ENCODE data around the gene PNLDC1.
A peak's percentile ranks its signal among the peaks of the same experiment; 100 is the strongest.

Gene PNLDC1

GRCh38 chr6:159804504-159804903 lies 4.4 kb downstream of the PNLDC1 start:
- no peak overlapping the region for H3K27ac ChIP-seq
- no peak for TF ChIP-seq CTCF (conservative IDR thresholded peaks at IDR 0.05)

- H3K27ac ChIP-seq, result no peak overlapping the region
- no peak for TF ChIP-seq CTCF (conservative IDR thresholded peaks at IDR 0.05)
Measured at GRCh38 chr6:159805440-159806020, 5.5 kb downstream of the PNLDC1 start.

- TF ChIP-seq CTCF (conservative IDR thresholded peaks at IDR 0.05), result no peak
- H3K27ac ChIP-seq, result no peak overlapping the region
Measured at GRCh38 chr6:159806021-159806458, 6.0 kb downstream of the PNLDC1 start.

- no peak for TF ChIP-seq CTCF (conservative IDR thresholded peaks at IDR 0.05)
- peak overlapping the region; percentile 42 for H3K27ac ChIP-seq
Measured at GRCh38 chr6:159807150-159807858, 7.2 kb downstream of the PNLDC1 start.

- TF ChIP-seq CTCF (conservative IDR thresholded peaks at IDR 0.05), result no peak
- no peak overlapping the region for H3K27ac ChIP-seq
Measured at GRCh38 chr6:159808647-159809046, 8.6 kb downstream of the PNLDC1 start.

- no peak overlapping the region for H3K27ac ChIP-seq
- TF ChIP-seq CTCF (conservative IDR thresholded peaks at IDR 0.05), result no peak
Measured at GRCh38 chr6:159809149-159809548, 9.1 kb downstream of the PNLDC1 start.

GRCh38 chr6:159813781-159814180 lies 13.7 kb downstream of the PNLDC1 start:
- TF ChIP-seq CTCF (conservative IDR thresholded peaks at IDR 0.05), result no peak
- no peak overlapping the region for H3K27ac ChIP-seq
